HG02610 (cell line): ENCODE data around the gene ELOA2.
"Not testable (repeated sequence)": the region's sequence is repeated elsewhere in the genome, so short reads cannot be mapped to it uniquely, and the experiment has no call there.

ENCODE experiments used
- ATAC-seq: cut with Tn5 transposase; IDR thresholded peaks from one replicate; pipeline ENCODE4 v1.9.1; 2021; ENCODE audit warnings: mild to moderate bottlenecking, moderate library complexity; ENCODE audit not compliant: unreplicated experiment

Gene ELOA2

GRCh38 chr18:47022821-47023220, 12.6 kb downstream of the ELOA2 start:
- ATAC-seq: not testable (repeated sequence)

- ATAC-seq: not testable (repeated sequence)
These were observed 14.7 kb downstream of the ELOA2 start for GRCh38 chr18:47020757-47021156.

- not testable (repeated sequence) for ATAC-seq
These were observed 15.6 kb downstream of the ELOA2 start for GRCh38 chr18:47019870-47020269.
